H7 (cell line): ENCODE measurements around the gene CD101. TPM values are rescaled to one million over a fixed set of nuclear protein-coding genes. Genes with fewer than 3 reads are reported as not detected.

Experiments used
- DNase-seq: peaks from one replicate; pipeline ENCODE4 v3.0.0; 2012
- H3K27me3 ChIP-seq: 2 replicates; pipeline ENCODE4 v1.6.0; 2011; ENCODE audit warnings: mild to moderate bottlenecking, low read length; ENCODE audit not compliant: control insufficient read depth, insufficient read depth
- H3K36me3 ChIP-seq: replicated peaks from 2 replicates; pipeline ENCODE4 v1.5.1; 2011; ENCODE audit warnings: low read length; ENCODE audit not compliant: control insufficient read depth, insufficient read depth
- H3K4me3 ChIP-seq: 2 replicates; pipeline ENCODE4 v1.5.1; 2011; ENCODE audit warnings: low read depth, mild to moderate bottlenecking, control low read depth, low read length, moderate library complexity; ENCODE audit not compliant: insufficient read depth
- total RNA-seq: library from RNA; depleted of rRNA; stranded (reverse); fragments of >200 nt; shearing (Covaris generic); gene quantifications from 2 replicates; pipeline ENCODE4 v1.2.3, GENCODE V29; 2014; rRNA removed

CD101 gene, protein sequence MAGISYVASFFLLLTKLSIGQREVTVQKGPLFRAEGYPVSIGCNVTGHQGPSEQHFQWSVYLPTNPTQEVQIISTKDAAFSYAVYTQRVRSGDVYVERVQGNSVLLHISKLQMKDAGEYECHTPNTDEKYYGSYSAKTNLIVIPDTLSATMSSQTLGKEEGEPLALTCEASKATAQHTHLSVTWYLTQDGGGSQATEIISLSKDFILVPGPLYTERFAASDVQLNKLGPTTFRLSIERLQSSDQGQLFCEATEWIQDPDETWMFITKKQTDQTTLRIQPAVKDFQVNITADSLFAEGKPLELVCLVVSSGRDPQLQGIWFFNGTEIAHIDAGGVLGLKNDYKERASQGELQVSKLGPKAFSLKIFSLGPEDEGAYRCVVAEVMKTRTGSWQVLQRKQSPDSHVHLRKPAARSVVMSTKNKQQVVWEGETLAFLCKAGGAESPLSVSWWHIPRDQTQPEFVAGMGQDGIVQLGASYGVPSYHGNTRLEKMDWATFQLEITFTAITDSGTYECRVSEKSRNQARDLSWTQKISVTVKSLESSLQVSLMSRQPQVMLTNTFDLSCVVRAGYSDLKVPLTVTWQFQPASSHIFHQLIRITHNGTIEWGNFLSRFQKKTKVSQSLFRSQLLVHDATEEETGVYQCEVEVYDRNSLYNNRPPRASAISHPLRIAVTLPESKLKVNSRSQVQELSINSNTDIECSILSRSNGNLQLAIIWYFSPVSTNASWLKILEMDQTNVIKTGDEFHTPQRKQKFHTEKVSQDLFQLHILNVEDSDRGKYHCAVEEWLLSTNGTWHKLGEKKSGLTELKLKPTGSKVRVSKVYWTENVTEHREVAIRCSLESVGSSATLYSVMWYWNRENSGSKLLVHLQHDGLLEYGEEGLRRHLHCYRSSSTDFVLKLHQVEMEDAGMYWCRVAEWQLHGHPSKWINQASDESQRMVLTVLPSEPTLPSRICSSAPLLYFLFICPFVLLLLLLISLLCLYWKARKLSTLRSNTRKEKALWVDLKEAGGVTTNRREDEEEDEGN
- 0.31 and 0.70 TPM in 2 replicates for total RNA-seq

DNA sequence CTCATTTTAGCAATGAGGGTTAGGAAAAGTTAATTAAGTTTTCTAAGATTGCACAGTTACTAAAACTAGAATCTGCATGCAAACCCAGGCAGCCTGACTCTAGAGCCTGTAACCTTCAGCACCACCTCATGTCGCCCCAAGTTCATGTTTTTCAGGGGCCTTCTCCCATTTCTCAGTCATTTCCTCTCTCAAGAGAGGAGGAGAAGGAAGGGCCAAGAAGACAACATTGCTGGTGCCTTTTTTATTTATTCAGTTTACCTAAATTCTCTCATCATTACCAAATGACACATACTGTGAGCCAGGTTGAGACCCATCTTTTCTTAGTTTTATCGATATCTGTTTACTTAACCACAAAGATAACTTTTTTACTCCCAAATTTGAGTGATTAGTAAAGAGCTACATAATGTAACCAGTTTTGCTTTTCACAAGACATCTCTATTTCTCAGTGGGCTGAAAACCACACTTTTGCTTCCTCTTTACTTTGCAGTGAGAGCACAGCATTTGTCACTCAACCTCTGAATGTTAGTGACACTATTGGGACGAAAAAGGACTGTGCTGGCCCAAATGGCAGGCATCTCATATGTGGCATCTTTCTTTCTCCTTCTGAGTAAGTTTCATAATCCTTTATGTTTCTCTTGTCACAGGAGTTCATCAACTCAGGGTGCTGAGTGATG lies at the start of gene CD101:
CD101 (plus strand) TSS at position 507 of the 674 bp plus-strand sequence; CDS start at position 565, 58 bp downstream.
- DNase-seq = no peak
- H3K4me3 ChIP-seq = no peak within 1 kb of the TSS
- H3K36me3 ChIP-seq = no peaks in the 10 kb centered on the region
- no peaks in the 10 kb centered on the region for H3K27me3 ChIP-seq

DNA sequence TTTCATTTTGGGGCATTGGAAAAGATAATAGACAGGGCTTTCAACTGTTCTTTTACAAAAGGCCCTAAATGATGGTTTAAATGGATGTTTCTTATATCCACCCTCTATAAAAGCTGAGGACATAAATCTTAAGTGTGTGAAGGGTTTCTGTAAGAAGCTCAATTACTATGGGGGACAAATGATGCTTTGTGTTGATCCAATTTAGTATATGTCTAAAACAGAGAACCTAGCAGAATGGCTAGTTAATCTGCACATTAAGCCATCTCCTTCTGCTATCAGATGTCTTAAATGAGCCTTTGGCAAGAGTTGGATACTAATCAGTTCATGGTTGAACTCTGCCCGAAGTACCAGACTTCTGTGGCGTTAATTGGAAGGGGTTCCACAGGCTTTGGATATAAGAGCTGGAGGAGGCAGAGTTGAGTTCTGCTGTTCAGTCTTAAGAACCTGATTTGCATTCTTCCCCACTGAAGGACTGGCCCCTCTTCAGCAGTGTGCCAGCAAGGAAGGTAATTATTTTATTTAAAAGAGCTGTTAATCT lies 48.8 kb upstream of the CD101 start:
- H3K27me3 ChIP-seq = no peaks in the 10 kb centered on the region
- H3K4me3 ChIP-seq = no peak overlapping the region
- no peak for DNase-seq
- peaks cover 7% of the 10 kb centered on the region for H3K36me3 ChIP-seq

DNA sequence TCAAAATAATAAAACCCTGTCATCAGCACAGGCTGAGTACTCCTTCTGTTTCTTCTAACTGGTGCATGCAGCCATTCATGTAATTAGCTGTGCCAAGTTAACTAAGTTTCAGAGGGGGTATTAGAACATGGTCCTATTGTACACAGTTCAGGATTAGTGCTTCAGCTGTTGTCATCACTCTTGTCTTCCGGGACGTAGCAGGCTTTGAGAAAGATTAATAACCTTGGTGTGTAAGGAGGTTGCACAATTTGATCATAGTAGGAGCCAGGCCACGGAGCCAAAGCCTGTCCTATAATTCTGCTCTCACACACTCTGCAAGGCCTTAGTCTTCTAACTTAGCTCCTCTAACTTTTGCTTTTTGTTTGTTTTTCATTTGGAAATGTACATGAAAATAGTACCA lies 47.1 kb upstream of the CD101 start:
- H3K27me3 ChIP-seq = no peaks in the 10 kb centered on the region
- H3K4me3 ChIP-seq = no peak overlapping the region
- DNase-seq = no peak
- peaks cover 5% of the 10 kb centered on the region for H3K36me3 ChIP-seq

DNA sequence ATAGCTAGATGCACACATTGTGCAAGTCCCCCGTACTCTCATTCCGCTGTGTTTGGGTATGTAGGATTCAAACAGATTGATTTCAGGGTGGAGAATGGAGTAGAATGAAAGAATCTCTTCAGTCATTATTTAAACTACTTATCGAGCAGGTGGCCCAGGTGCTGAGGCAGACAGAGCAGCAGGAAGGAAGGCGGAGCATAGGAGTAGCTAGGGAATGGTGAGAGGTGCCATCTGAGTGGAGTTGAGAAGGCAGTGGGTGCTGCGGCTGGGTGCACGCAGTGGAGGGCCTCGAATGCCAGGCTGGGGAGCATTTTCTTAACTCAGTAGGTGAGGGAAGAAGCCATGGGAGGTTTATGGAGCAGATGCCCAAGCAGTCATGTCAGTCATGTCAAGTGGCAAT lies 45.2 kb upstream of the CD101 start:
- no peak for DNase-seq
- peaks cover 1% of the 10 kb centered on the region for H3K36me3 ChIP-seq

DNA sequence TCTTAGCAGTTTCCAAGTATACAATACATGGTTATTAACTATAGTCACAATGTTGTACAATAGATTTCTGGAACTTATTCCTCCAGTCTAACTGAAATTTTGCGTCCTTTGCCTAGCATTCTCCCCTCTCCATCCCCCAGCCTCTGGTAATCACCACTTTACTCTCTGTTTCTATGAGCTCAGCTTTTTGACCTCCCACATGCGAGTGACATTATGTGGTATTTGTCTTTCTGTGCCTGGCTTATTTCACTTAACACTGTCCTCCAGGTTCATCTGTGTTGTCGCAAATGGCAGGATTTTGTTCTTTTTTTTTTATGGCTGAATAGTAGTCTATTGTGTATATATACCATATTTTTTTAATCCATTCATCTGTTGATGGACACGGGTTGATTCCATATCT lies 43.9 kb upstream of the CD101 start:
- H3K4me3 ChIP-seq = no peak overlapping the region
- no peaks in the 10 kb centered on the region for H3K27me3 ChIP-seq
- DNase-seq = no peak
- peaks cover 4% of the 10 kb centered on the region for H3K36me3 ChIP-seq

More for the DNA sequence above, 45.2 kb upstream of the CD101 start:
- no peaks in the 10 kb centered on the region for H3K27me3 ChIP-seq
- H3K4me3 ChIP-seq = no peak overlapping the region

DNA sequence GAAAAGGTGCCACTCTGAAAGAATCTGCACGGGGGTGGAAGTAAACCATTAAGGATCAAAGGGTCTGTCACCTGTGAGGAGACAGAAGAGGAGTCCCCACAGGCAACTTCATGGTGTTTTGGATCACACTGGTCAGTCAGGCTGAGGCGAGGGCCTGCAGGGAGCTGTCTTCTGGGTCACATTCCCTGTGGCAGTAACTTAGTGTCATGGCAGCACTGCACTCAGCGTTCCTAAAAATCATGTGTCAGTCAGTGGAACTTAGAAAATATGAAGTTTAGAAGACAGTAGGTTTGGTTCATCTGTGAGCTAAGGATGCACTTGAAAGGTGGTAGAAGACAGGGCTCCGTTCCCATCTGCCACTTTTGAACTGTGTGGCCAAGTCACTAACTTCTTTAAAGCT lies 43.5 kb upstream of the CD101 start:
- Histone ChIP-seq H3K27me3 (no peaks in the 10 kb centered on the region), H3K36me3 (peaks cover 6% of the 10 kb centered on the region), H3K4me3 (no peak overlapping the region)
- no peak for DNase-seq

DNA sequence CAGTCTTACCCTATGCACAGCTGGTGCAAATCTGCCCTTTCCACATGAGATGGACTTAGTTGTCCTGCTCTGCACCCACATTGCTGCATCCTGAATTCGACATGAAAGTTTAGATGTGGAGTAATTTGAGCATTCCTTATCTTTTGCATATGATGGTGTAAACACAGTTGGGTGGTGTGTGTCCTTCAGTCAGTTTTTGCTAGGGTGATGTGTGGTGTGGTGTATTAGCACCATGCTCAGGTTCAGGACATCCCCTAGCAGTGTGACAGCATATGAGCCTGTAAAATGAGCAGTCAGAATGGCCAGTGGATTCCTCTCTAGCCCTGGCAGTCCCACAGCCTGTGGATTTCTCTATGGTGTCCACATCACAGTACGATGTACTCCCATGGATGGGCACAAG lies 42.6 kb upstream of the CD101 start:
- H3K4me3 ChIP-seq = no peak overlapping the region
- no peak for DNase-seq
- no peaks in the 10 kb centered on the region for H3K27me3 ChIP-seq
- H3K36me3 ChIP-seq = peaks cover 6% of the 10 kb centered on the region

DNA sequence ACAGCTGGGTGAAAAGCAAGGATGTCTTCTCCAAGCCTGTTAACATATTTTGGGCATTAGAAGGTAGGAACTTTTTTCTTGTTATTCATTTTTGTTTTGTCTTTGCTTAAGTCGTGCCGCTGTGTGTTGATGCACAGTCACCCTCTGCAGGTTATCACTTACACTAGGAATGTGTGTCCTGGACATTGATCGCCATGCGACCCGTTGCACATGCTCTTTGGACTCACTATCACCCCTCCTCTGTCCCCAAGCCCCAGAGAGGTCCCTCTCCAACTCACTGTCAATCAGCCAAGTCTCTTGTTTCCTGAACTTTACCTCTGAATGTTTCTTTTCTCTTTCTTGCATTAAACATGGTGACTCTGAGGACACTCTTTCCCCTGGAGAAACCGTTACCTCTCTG lies 40.0 kb upstream of the CD101 start:
- no peak overlapping the region for H3K4me3 ChIP-seq
- peaks cover 7% of the 10 kb centered on the region for H3K36me3 ChIP-seq
- DNase-seq = no peak
- no peaks in the 10 kb centered on the region for H3K27me3 ChIP-seq

DNA sequence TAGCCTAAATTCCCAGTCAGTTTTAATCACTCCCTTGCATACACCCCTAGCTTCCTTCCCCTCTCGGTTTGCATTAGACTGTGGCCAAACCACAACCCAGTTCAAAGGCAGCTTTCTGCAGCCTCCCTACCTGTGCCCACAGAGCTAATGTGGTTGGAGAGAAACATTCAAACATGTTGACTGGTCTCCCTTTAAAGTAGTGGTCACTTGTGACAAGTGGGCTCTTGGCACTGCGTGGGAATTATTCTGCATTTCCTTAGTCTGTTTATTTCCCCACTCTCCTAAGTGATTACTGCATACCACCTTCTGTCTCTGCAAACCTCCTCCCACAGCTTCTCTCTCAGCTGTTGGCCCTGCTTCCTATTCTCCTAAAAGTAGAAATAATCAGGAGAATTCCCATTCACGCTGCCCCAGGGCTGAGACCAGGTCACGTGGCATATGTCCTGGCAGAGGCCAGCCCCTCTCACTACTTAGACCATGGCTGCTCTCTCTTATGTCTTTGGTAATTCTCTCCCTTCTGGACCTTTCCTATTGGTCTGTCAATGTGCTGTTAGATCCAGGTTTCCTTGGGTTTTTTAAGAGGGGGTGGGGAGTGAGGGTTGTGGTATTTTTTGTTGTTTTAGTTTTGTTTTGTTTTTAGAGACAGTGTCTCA lies 38.4 kb upstream of the CD101 start:
- Histone ChIP-seq H3K36me3 (peaks cover 11% of the 10 kb centered on the region), H3K4me3 (no peak overlapping the region), H3K27me3 (no peaks in the 10 kb centered on the region)
- DNase-seq = no peak

DNA sequence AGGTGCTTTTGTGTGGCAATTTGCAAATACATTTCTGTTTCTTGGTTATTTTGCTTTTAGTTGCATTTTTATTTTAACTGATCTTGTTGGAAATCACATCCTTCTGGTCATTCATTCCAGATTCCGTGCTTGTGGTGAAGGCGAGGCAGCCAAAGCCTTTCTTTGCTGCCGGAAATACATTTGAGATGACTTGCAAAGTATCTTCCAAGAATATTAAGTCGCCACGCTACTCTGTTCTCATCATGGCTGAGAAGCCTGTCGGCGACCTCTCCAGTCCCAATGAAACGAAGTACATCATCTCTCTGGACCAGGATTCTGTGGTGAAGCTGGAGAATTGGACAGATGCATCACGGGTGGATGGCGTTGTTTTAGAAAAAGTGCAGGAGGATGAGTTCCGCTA lies 34.8 kb upstream of the CD101 start:
- H3K4me3 ChIP-seq = no peak overlapping the region
- H3K36me3 ChIP-seq = peaks cover 10% of the 10 kb centered on the region
- H3K27me3 ChIP-seq = no peaks in the 10 kb centered on the region
- DNase-seq = no peak

DNA sequence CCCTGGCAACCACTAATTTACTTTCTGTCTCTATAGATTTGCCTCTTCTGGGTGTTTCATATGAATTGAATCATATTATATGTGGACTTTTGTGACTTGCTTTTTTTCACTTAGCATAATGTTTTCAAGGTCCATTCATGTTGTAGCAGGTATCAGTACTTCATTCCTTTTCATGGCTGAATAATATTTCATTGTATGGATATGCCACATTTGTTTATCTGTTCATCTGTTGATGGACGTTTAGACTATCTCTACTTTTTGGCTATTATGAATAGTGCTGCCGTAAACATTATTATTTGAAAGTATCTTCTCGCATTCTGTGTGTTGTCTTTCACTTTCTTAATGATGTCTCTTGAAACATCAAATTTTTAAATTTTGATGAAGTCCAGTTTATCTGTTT lies 32.8 kb upstream of the CD101 start:
- no peak for DNase-seq
- Histone ChIP-seq H3K36me3 (peaks cover 8% of the 10 kb centered on the region), H3K27me3 (no peaks in the 10 kb centered on the region), H3K4me3 (no peak overlapping the region)

DNA sequence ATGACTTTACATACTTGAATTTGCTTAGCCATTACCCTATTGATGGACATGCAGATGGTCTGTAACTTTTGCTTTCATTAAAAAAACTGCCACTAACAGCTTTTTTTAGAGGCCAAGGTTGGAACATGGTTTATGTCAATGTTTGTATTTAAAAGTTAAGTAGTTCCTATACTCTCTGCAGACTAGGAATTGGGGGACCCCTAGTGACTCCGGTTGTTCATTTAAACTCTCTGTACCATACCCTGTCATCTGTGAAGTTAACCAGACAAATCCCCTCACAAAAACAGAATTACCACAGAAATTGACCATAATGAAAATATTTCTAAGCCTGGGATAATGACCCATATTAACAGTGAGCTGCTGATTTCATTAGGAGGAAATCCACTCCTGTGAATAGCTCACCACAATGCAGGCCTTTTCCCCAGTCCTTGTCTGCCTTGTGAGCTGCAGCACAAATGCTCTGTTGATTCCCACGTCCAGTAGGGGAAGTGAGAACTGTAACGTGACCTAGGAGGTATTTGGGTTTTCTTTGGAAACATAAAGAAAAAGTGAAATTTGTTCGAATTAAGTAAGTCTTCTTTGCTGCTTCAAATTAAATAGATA lies 30.2 kb upstream of the CD101 start:
- no peak for DNase-seq
- peaks cover 15% of the 10 kb centered on the region for H3K36me3 ChIP-seq

DNA sequence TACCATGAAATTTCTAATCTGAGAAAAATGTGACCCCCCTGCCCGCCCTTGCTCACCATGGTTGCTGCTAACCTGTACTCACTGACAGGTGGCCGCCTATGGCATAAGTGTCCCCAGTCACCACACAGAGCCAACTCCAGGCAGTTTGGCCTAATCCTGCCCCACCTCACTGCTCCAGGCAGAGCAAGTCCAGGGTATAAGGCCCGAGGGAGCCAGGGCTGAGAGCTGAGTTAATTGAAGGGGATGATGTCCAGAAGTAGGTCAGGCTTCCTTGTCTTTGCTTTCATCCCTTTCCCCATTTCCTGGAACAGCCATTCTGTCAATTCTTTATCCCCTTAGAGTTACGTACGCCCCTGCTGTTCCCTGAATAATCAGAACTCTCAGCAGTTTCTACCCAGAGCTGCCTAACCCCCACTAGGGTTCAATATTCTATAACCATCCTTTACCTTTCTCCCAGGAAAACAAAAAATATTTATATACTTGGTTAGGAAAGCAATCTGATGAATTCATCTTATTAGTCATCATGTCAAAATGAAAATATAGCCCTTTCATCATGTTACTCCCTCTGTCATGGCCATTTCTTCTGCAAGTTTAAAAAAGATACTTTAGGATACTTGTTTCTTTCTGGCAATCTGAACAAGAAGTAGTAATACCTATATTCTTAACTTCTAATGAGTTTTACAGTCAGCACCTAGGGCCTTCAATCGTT lies 29.4 kb upstream of the CD101 start:
- DNase-seq = no peak
- Histone ChIP-seq H3K36me3 (peaks cover 13% of the 10 kb centered on the region), H3K4me3 (no peak overlapping the region), H3K27me3 (no peaks in the 10 kb centered on the region)

More for the DNA sequence above, 30.2 kb upstream of the CD101 start:
- Histone ChIP-seq H3K4me3 (no peak overlapping the region), H3K27me3 (no peaks in the 10 kb centered on the region)
